ENCODE data around the gene MVK. TPM values are rescaled to one million over a fixed set of nuclear protein-coding genes. Genes with fewer than 3 reads are reported as not detected.

Gene MVK
- total and polyA plus RNA-seq, 2 donors from 2014 or later, result 40.0 to 48.1 TPM

DNA sequence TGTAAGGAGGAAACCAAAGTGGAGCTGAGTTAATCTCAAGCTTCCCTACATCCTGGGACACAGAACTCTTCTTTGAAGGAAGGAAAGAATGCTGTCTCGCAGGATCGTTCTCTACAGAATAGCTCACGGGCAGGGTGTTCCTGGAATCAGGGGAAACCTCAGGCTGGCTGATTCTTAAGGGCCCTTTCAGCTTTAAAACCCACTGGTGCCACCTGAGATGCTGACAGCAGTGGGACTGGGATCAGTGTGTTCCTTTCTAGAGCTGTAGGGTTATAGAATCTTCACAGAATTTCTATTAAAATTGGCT, 48.4 kb upstream of the MVK start:
- no peak for FAIRE-seq
- H3K9ac ChIP-seq (ENCODE audit: low read length in 3 of 3), result no peak overlapping the region
- H3K27ac ChIP-seq (ENCODE audit: low read depth in 2 of 2, low read length in 2 of 2), result no peak overlapping the region
- no peaks in the 10 kb centered on the region for H3K9me3 ChIP-seq (ENCODE audit: control insufficient read depth in 2 of 3, insufficient read depth in 1 of 3, low read length in 3 of 3)
- no peaks in the 10 kb centered on the region for H3K4me1 ChIP-seq (ENCODE audit: control insufficient read depth in 2 of 3, insufficient read depth in 2 of 3, low read depth in 1 of 3, low read length in 3 of 3)
- no peak overlapping the region for H3K4me3 ChIP-seq (ENCODE audit: low read length in 3 of 3)
- intact Hi-C loops (cut with DNase I), result loop anchor here (10.0 kb wide), 1 partner anchor 250 kb away; no protein-coding TSS in a partner anchor
- DNase-seq, result no peak
- no peaks in the 10 kb centered on the region for H3K27me3 ChIP-seq (ENCODE audit: control insufficient read depth, insufficient read depth, low read length)
- H3K36me3 ChIP-seq (ENCODE audit: control insufficient read depth in 2 of 3, insufficient read depth in 3 of 3, low read length in 3 of 3), result peaks cover 0 to 66% (median 47%) of the 10 kb centered on the region in 3 donors
- TF ChIP-seq, protein P1, sequence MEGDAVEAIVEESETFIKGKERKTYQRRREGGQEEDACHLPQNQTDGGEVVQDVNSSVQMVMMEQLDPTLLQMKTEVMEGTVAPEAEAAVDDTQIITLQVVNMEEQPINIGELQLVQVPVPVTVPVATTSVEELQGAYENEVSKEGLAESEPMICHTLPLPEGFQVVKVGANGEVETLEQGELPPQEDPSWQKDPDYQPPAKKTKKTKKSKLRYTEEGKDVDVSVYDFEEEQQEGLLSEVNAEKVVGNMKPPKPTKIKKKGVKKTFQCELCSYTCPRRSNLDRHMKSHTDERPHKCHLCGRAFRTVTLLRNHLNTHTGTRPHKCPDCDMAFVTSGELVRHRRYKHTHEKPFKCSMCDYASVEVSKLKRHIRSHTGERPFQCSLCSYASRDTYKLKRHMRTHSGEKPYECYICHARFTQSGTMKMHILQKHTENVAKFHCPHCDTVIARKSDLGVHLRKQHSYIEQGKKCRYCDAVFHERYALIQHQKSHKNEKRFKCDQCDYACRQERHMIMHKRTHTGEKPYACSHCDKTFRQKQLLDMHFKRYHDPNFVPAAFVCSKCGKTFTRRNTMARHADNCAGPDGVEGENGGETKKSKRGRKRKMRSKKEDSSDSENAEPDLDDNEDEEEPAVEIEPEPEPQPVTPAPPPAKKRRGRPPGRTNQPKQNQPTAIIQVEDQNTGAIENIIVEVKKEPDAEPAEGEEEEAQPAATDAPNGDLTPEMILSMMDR (IDR thresholded peaks at IDR 0.05; ENCODE audit: borderline replicate concordance, extremely low read depth, insufficient read depth), result no peak

DNA sequence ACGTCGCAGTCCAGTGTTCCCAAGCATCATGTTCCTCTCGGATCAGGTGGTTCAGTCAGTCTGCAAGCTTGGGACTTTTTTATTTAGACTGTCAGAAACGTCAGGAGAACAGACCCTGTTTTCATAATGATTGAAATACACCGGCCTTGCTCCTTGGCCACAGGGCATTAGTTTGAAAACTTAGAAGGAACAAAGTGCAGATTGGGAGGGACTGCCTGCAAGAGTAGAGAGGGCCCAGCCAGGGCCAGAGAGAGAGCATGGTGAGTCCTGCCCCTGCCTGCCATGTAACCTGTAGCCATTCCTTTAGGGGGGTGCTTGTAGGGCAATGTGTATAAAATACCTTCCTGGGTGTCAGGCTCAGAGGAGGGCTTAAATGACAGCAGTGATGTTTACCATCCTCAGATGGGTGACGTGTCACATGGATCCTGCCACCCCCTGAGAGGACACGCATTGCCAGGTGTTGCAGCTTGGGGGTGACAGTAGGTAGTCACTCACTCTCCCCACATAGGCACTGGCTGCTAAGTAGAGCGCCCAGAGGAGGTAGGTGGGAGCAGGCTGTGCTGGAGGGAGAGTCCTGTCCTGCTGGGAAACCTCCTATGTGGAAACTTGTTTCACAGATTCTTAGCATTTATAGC, 46.0 kb upstream of the MVK start:
- DNase-seq (no peak), FAIRE-seq (no peak)
- no peaks in the 10 kb centered on the region for H3K4me1 ChIP-seq (ENCODE audit: control insufficient read depth in 2 of 3, insufficient read depth in 2 of 3, low read depth in 1 of 3, low read length in 3 of 3)
- H3K9me3 ChIP-seq (ENCODE audit: control insufficient read depth in 2 of 3, insufficient read depth in 1 of 3, low read length in 3 of 3), result no peaks in the 10 kb centered on the region
- TF ChIP-seq, protein P1 (IDR thresholded peaks at IDR 0.05; ENCODE audit: borderline replicate concordance, extremely low read depth, insufficient read depth), result no peak
- no peaks in the 10 kb centered on the region for H3K27me3 ChIP-seq (ENCODE audit: control insufficient read depth, insufficient read depth, low read length)
- intact Hi-C loops (cut with DNase I), result loop anchor here (10.0 kb wide), 1 partner anchor 247 kb away; no protein-coding TSS in a partner anchor
- no peak overlapping the region for H3K4me3 ChIP-seq (ENCODE audit: low read length in 3 of 3)
- H3K36me3 ChIP-seq (ENCODE audit: control insufficient read depth in 2 of 3, insufficient read depth in 3 of 3, low read length in 3 of 3), result peaks cover 0 to 66% (median 37%) of the 10 kb centered on the region in 3 donors
- H3K27ac ChIP-seq (ENCODE audit: low read depth in 2 of 2, low read length in 2 of 2), result no peak overlapping the region
- no peak overlapping the region for H3K9ac ChIP-seq (ENCODE audit: low read length in 3 of 3)

DNA sequence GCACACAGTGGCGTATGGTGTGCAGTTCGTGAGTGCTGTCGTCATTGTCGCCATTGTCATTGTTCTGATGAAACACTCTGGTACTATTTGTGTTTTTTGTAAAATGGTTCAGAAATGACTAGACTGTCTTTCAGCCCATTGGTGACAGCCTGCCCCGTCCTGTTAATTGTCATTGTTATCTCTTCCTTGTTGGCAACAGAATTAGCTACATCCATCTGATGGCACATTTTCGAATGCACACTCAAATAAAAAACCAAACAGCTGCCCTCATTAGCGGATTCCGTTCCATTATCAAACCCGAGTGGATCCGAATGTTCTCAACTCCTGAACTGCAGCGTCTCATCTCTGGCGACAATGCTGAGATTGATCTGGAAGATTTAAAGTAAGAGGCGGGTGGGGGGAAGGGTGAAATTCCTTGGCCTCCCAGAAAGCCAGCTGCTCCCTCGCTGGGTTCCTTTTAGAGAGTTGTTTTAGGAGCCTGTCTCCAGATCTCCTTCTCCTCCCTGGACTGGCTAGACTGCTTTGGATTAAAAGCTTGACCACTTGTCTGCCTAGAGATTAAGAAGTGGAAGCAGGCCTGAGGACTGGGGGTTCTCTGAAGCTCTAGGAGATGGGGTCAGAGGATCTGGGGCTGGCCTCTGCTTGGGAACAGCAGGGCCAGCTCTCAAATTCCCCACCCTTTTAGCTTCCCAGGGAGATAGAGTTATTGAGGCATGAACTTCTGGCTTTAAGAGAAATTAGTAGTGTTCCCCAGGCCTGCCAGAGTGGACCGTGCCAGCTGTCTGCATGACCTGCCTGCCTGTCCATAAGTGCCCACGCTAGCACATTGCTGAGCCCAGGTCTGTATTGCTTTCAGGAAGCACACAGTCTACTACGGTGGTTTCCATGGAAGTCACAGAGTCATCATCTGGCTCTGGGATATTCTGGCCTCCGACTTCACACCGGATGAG, 43.6 kb upstream of the MVK start:
- Histone ChIP-seq H3K9ac (ENCODE audit: low read length in 3 of 3) (no peak overlapping the region), H3K4me1 (ENCODE audit: control insufficient read depth in 2 of 3, insufficient read depth in 2 of 3, low read depth in 1 of 3, low read length in 3 of 3) (no peaks in the 10 kb centered on the region), H3K27me3 (ENCODE audit: control insufficient read depth, insufficient read depth, low read length) (no peaks in the 10 kb centered on the region), H3K36me3 (ENCODE audit: control insufficient read depth in 2 of 3, insufficient read depth in 3 of 3, low read length in 3 of 3) (peaks cover 0 to 57% (median 23%) of the 10 kb centered on the region in 3 donors), H3K4me3 (ENCODE audit: low read length in 3 of 3) (no peak overlapping the region), H3K27ac (ENCODE audit: low read depth in 2 of 2, low read length in 2 of 2) (no peak overlapping the region), H3K9me3 (ENCODE audit: control insufficient read depth in 2 of 3, insufficient read depth in 1 of 3, low read length in 3 of 3) (no peaks in the 10 kb centered on the region)
- TF ChIP-seq, protein P1 (IDR thresholded peaks at IDR 0.05; ENCODE audit: borderline replicate concordance, extremely low read depth, insufficient read depth), result no peak
- DNase-seq (peak in 1 of 5 donors; percentile 46), FAIRE-seq (no peak)
- intact Hi-C loops (cut with DNase I), result loop anchor here (10.0 kb wide), 1 partner anchor 245 kb away; no protein-coding TSS in a partner anchor
